RWPE2 (cell line): ENCODE measurements around the gene NAPB.

Experiments used
- ATAC-seq: fragments of 200-7000 bp; cut with Tn5 transposase; 3 replicates; pipeline ENCODE4 v1.9.1; 2021; ENCODE audit warnings: low read depth
- DNase-seq: peaks from one replicate; pipeline ENCODE4 v3.0.0-alpha.2; 2020; ENCODE audit warnings: low spot score
- H3K27ac ChIP-seq: fragments of 450-650 bp; 2 replicates; pipeline ENCODE4 v1.5.1; 2017; ENCODE audit warnings: mild to moderate bottlenecking; ENCODE audit not compliant: poor library complexity, severe bottlenecking
- H3K27me3 ChIP-seq: fragments of 250-450 bp; sonication (Bioruptor Pico); 2 replicates; pipeline ENCODE4 v1.5.1; 2021; ENCODE audit warnings: mild to moderate bottlenecking, moderate library complexity; ENCODE audit not compliant: insufficient read depth, poor library complexity, severe bottlenecking
- H3K36me3 ChIP-seq: fragments of 250-450 bp; sonication (Bioruptor Pico); 2 replicates; pipeline ENCODE4 v1.5.1; 2020; ENCODE audit warnings: low read depth, mild to moderate bottlenecking, moderate library complexity
- H3K4me1 ChIP-seq: fragments of 250-450 bp; sonication (Bioruptor Pico); 2 replicates; pipeline ENCODE4 v1.5.1; 2021; ENCODE audit warnings: mild to moderate bottlenecking, moderate library complexity; ENCODE audit not compliant: insufficient read depth, poor library complexity, severe bottlenecking
- H3K4me3 ChIP-seq: fragments of 250-450 bp; sonication (Bioruptor Pico); 2 replicates; pipeline ENCODE4 v1.5.1; 2021; ENCODE audit warnings: mild to moderate bottlenecking, moderate library complexity; ENCODE audit not compliant: severe bottlenecking
- H3K9me3 ChIP-seq: fragments of 250-450 bp; sonication (Bioruptor Pico); 2 replicates; pipeline ENCODE4 v1.5.1; 2021; ENCODE audit warnings: mild to moderate bottlenecking, moderate library complexity; ENCODE audit not compliant: severe bottlenecking
- CTCF ChIP-seq: fragments of 450-650 bp; IDR thresholded peaks from one replicate; pipeline ENCODE4 v1.5.1; 2017; ENCODE audit warnings: mild to moderate bottlenecking, moderate library complexity; ENCODE audit not compliant: poor library complexity, severe bottlenecking

NAPB gene

GRCh38 chr20:23391707-23392310 lies 29.5 kb downstream of the NAPB start:
- Histone ChIP-seq H3K4me1 (no peaks in the 10 kb centered on the region), H3K27me3 (no peaks in the 10 kb centered on the region), H3K9me3 (no peaks in the 10 kb centered on the region), H3K36me3 (peaks cover 85% of the 10 kb centered on the region), H3K27ac (no peak overlapping the region), H3K4me3 (no peak overlapping the region)
- no peak for TF ChIP-seq CTCF
- DNase-seq (no peak), ATAC-seq (no peak)

- H3K36me3 ChIP-seq: peaks cover 72% of the 10 kb centered on the region
- ATAC-seq: no peak
Measured at GRCh38 chr20:23390091-23390774, 31.1 kb downstream of the NAPB start.

GRCh38 chr20:23387118-23387443 lies 34.2 kb downstream of the NAPB start:
- no peak overlapping the region for H3K4me3 ChIP-seq
- H3K9me3 ChIP-seq: no peaks in the 10 kb centered on the region
- H3K36me3 ChIP-seq: peaks cover 62% of the 10 kb centered on the region
- ATAC-seq (no peak), DNase-seq (no peak)
- TF ChIP-seq CTCF: no peak
- no peaks in the 10 kb centered on the region for H3K4me1 ChIP-seq
- no peak overlapping the region for H3K27ac ChIP-seq
- no peaks in the 10 kb centered on the region for H3K27me3 ChIP-seq

More at GRCh38 chr20:23390091-23390774, 31.1 kb downstream of the NAPB start:
- no peak for DNase-seq
- Histone ChIP-seq H3K27me3 (no peaks in the 10 kb centered on the region), H3K9me3 (no peaks in the 10 kb centered on the region), H3K27ac (no peak overlapping the region), H3K4me3 (no peak overlapping the region), H3K4me1 (no peaks in the 10 kb centered on the region)
- no peak for TF ChIP-seq CTCF

- DNase-seq: no peak
- no peak for TF ChIP-seq CTCF
- no peak for ATAC-seq
- no peak overlapping the region for H3K4me3 ChIP-seq
- H3K27ac ChIP-seq: no peak overlapping the region
- H3K9me3 ChIP-seq: no peaks in the 10 kb centered on the region
- no peaks in the 10 kb centered on the region for H3K4me1 ChIP-seq
- H3K36me3 ChIP-seq: peaks cover 58% of the 10 kb centered on the region
- no peaks in the 10 kb centered on the region for H3K27me3 ChIP-seq
Measured at GRCh38 chr20:23386304-23387117, 34.8 kb downstream of the NAPB start.
